ENCODE data around the gene ACP5.
"Not testable (repeated sequence)": the region's sequence is repeated elsewhere in the genome, so short reads cannot be mapped to it uniquely, and the experiment has no call there.

The ACP5 gene

GRCh38 chr19:11580116-11580515 lies 2.7 kb upstream of the ACP5 start:
- no peak for DNase-seq (ENCODE audit: extremely low read depth in 1 of 2, low read depth in 1 of 2)

DNA sequence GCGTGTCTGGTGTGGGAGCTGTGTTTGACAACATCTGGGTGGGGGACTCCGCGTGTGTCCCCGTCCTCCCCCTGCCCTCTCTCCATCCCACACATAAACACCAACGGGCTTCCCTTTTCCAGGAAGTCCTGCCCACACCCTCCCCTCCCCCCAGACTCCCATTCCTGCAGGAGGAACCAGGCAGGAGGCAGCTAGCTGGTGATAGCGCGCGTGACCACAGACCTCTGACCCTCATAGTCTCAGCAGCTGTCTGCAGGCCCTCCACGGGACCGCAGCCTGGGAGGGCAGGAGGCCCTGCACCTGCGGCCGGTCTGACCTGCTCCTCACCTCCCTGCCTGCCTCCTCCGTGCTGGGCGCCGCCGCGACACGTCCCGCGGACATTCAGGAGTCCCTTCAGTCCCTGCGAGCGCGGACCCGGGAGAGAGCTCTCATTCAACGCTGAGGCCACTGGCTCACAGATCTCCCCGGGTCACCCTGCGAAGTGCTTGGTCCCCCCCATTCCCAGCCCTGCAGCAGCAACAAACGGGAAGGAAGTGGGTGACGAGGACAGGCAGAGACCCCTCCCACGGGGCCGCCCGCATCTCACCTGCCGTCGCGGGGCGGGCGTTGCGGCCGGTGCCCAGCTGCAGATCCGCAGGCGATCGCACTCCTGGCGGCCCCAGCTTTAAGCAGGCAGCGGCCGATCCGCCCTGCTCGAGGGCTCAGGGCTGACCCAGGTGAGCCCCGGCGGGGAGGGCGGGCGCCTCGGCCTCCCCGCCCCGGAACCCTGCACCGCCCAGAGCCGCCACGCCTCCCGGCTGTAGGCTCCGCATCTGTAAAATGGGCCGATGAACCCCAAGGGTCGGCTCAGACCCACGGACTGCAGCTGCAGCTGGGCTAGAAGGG lies 1.1 kb upstream of the ACP5 start:
- no peak for DNase-seq (ENCODE audit: extremely low read depth in 1 of 2, low read depth in 1 of 2)

GRCh38 chr19:11576227-11576626 lies 1.2 kb downstream of the ACP5 start:
- DNase-seq (ENCODE audit: extremely low read depth in 1 of 2, low read depth in 1 of 2), result no peak

GRCh38 chr19:11574689-11575088 lies 2.8 kb downstream of the ACP5 start:
- no peak for DNase-seq (ENCODE audit: extremely low read depth in 1 of 2, low read depth in 1 of 2)

- not testable (repeated sequence) for DNase-seq (ENCODE audit: extremely low read depth in 1 of 2, low read depth in 1 of 2)
Measured at GRCh38 chr19:11573763-11574162, 3.7 kb downstream of the ACP5 start.

DNA sequence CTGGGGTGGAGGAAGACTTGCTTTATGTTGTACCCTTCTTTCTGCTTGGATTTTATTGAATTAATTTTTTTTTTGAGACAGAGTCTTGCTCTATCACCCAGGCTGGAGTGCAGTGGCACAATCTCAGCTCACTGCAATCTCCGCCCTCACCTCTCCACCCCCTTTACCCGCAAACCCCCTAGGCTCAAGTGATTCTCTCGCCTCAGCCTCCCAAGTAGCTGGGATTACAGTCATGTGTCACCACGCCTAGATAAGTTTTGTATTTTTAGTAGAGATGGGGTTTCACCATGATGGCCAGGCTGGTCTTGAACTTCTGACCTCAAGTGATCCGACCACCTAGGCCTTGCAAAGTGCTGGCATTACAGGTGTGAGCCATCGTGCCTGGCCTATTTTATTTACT lies 4.1 kb downstream of the ACP5 start:
- not testable (repeated sequence) for DNase-seq (ENCODE audit: extremely low read depth in 1 of 2, low read depth in 1 of 2)

DNA sequence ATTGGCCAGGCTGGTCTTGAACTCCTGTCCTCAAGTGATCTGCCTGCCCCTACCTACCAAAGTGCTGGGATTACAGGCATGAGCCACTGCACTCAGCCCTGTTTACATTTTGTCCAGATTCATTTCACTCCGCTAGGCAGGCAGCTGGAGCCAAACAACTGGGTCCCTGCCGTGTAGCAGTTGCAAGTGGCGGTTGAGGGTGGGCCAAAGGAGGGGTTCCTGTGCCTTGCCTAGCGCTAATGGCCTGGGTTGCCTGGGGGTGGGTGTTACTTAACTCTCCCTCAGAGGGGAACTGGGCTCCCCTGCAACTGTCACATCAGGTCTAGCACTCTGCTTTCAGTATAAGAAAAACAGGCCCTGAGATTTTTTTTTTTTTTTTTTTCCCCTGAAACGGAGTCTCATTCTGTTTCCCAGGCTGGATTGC lies 7.4 kb downstream of the ACP5 start:
- no peak for DNase-seq (ENCODE audit: extremely low read depth in 1 of 2, low read depth in 1 of 2)

DNA sequence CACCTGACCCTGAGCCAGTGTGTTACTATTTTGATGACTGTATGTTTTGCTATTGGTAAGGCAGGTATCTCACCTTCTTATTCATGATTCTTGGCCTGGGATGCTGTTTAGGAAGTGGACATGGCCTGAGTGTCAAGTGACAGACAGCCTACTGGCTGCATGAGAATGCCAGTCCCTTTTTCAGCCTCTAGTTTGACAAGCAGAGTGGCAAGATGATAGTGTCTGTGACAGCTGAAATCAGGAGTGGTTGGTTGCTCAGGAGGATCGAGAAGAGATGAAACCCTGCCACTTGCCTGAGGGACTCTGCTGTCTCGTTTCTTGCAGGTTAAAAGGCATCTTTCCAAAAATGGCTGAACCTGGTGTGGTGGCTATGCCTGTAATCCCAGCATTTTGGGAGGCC lies 11.3 kb downstream of the ACP5 start:
- DNase-seq (ENCODE audit: extremely low read depth in 1 of 2, low read depth in 1 of 2), result no peak

DNA sequence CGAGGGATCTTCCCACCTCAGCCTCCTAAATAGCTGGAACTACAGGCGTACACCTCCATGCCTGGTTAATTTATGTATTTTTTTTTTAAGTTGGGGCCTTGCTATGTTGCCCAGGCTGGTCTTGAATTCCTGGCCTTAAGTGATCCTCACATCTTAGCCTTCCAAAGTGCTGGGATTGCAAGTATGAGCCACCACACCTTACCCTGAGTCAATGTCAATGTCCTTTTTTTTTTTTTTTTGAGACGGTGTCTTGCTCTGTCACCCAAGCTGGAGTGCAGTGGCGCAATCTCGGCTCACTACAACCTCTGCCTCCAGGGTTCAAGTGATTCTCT lies 11.8 kb downstream of the ACP5 start:
- not testable (repeated sequence) for DNase-seq (ENCODE audit: extremely low read depth in 1 of 2, low read depth in 1 of 2)

DNA sequence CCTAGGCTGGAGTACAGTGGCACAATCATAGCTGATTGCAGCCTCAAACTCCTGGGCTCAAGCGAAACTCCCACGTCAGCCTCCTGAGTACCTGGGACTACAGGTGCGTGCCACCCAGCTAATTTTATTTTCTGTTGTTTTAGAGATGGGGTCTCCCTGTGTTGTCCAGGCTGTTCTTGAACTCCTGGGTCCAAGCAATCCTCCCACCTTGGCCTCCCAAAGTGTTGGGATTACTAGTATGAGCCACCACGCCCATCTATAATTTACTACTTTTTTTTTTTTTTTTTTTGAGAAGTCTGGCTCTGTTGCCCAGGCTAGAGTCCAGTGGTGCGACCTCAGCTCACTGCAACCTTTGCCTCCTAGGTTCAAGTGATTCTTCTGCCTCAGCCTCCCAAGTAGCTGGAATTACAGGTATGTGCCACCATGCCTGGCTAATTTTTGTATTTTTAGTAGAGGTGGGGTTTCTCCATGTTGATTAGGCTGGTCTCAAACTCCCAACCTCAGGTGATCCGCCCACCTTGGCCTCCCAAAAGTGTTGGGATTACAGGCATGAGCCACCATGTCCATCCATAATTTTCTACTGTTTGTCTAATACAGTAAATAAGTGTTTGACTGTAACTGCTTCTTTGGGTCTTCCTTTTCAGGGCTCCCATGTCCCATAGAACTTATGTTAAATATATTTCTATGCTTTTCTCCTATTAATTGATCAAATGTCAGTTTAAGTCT lies 13.2 kb downstream of the ACP5 start:
- DNase-seq (ENCODE audit: extremely low read depth in 1 of 2, low read depth in 1 of 2), result not testable (repeated sequence)

DNA sequence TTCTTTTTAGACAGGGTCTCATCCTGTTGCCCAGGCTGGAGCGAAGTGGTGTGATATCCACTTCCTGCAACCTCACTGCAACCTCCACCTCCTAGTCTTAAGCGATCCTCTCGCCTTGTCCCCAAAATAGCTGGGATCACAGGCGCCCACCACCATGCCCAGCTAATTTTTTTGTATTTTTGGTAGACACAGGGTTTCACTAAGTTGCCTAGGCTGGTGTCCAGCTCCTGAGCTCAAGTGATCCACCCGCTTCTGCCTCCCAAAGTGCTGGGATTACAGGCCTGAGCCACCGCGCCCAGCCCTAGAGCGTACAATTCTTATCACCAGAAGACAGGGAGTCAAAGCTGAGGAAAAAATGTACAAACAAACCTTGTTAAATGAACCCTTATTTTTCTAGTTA lies 13.9 kb downstream of the ACP5 start:
- DNase-seq (ENCODE audit: extremely low read depth in 1 of 2, low read depth in 1 of 2), result no peak

- DNase-seq (ENCODE audit: extremely low read depth in 1 of 2, low read depth in 1 of 2), result peak; percentile 22 to 66
Measured at GRCh38 chr19:11560404-11561051, 16.9 kb downstream of the ACP5 start.

- DNase-seq (ENCODE audit: extremely low read depth in 1 of 2, low read depth in 1 of 2), result peak; percentile 91 to 98
Measured at GRCh38 chr19:11558881-11559828, 18.3 kb downstream of the ACP5 start, which contains the start of gene ELOF1. Gene ELOF1 (minus strand): TSS chr19:11559230. CDS start chr19:11554347, 4,883 bp downstream.

GRCh38 chr19:11556634-11557420 lies 20.6 kb downstream of the ACP5 start:
- DNase-seq (ENCODE audit: extremely low read depth in 1 of 2, low read depth in 1 of 2), result no peak

DNA sequence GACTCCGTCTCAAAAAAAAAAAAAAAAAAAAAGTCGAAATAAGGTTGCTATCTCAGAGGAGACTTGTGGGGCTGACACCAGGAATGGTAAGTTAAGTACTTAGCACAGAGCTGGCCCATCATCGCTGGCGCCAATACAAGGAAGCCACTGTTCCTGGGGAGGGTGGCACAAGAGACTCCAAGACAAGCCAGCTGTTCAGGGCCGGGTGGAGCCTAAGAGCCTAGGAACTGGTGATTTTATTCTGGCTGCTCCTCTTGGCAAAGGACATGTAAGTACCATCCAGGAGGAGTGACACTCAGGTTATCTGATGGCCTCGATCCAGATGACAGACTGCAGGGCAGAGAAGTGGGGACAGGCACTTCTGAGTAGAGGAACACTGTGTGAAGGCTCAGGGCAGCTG lies 22.2 kb downstream of the ACP5 start:
- no peak for DNase-seq (ENCODE audit: extremely low read depth in 1 of 2, low read depth in 1 of 2)

GRCh38 chr19:11554160-11554559 lies 23.3 kb downstream of the ACP5 start:
- DNase-seq (ENCODE audit: extremely low read depth in 1 of 2, low read depth in 1 of 2), result no peak

GRCh38 chr19:11552666-11553372 lies 24.6 kb downstream of the ACP5 start:
- DNase-seq (ENCODE audit: extremely low read depth in 1 of 2, low read depth in 1 of 2), result no peak

DNA sequence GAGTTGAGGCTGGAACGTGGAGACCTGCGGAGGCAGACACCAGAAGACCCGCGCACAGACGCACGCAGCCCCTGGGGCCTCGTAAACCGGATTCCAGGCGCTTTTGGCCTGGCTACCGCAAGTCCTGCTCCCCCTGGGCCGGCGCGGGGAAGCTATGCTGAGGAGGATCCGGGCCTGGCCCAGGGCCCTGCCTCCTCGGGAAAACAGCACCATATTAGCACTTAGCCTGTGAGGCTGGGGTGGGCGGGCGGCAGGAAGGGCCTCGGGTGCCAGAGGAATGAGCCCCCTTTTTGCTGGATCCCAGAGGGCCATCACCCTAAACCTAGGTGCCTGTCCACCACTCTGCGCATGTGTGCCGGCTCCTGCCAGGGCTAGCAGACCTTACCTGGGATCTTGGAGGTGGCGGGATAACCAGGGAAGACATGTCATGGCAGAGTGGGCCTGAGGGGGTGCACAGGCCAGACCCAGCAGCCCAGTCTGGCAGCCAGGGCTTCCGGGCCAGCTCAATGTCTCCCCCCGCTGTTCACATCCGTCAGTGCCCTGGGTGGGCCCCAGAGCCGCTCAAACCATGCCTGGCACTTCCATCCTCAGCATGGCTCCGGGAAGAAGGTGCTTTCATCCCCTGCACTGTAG lies 25.7 kb downstream of the ACP5 start:
- no peak for DNase-seq (ENCODE audit: extremely low read depth in 1 of 2, low read depth in 1 of 2)

DNA sequence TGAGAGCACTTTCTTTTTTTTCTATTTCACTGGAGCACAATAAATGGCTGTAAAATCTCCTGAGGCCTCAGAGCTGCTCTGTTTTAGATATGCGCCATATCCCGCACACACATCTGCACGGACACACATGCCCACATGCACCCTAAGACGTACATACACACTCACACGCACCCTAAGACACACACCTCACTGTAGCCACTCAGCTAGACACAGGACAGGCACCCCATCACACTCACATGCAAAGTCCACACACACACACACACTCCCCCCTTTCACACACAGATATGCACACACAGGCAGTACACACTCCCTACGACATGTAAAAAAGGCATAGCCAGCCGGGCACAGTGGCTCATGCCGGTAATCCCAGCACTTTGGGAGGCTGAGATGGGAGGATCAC lies 27.2 kb downstream of the ACP5 start:
- DNase-seq (ENCODE audit: extremely low read depth in 1 of 2, low read depth in 1 of 2), result no peak
